Activated CD8-positive, alpha-beta T cell treated with anti-CD3 and anti-CD28 coated beads for 36 hours (primary cell): ENCODE results near the gene PCNX2. TPM values are rescaled to one million over a fixed set of nuclear protein-coding genes. Genes with fewer than 3 reads are reported as not detected.

Experiments
- ATAC-seq: fragments of 200-7000 bp; cut with Tn5 transposase; one replicate; pipeline ENCODE4 v1.10.0; 2021; ENCODE audit warnings: mild to moderate bottlenecking, moderate library complexity
- CTCF ChIA-PET: fragments of 350-600 bp; sonication (Branson Sonifier 250); formaldehyde crosslinking; loops from one replicate; lab custom pipeline; 2021; ENCODE audit warnings: antibody characterized with exemption; lab: Charles Lee
- POLR2A ChIA-PET: fragments of 350-600 bp; sonication (Branson Sonifier 250); formaldehyde crosslinking; loops from one replicate; lab custom pipeline; 2021; ENCODE audit warnings: antibody characterized with exemption; lab: Charles Lee
- DNase-seq: peaks from one replicate; pipeline ENCODE4 v3.0.0-alpha.2; 2020
- H3K27ac Mint-ChIP-seq: one replicate; pipeline ENCODE4 v1.8.0; 2021; ENCODE audit warnings: mild to moderate bottlenecking, mixed read lengths
- H3K27me3 Mint-ChIP-seq: one replicate; pipeline ENCODE4 v1.8.0; 2021; ENCODE audit warnings: mixed read lengths
- H3K36me3 Mint-ChIP-seq: one replicate; pipeline ENCODE4 v1.8.0; 2021; ENCODE audit warnings: low read depth, mixed read lengths
- H3K4me1 Mint-ChIP-seq: one replicate; pipeline ENCODE4 v1.8.0; 2021; ENCODE audit warnings: low read depth, mixed read lengths
- H3K4me3 Mint-ChIP-seq: one replicate; pipeline ENCODE4 v1.8.0; 2021; ENCODE audit warnings: mild to moderate bottlenecking, moderate library complexity, mixed read lengths
- H3K9me3 Mint-ChIP-seq: one replicate; pipeline ENCODE4 v1.8.0; 2021; ENCODE audit warnings: mixed read lengths
- CTCF ChIP-seq: fragments of 200-600 bp; IDR thresholded peaks from one replicate; pipeline ENCODE4 v1.8.0; 2022; ENCODE audit warnings: antibody characterized with exemption, mild to moderate bottlenecking
- intact Hi-C: fragments of 100-400 bp; cut with micrococcal nuclease; formaldehyde crosslinking; loops from one replicate; pipeline ENCODE4 v1.10.0; 2022
- total RNA-seq, 2 experiments: library from RNA; stranded (reverse); gene quantifications; one replicate each; pipeline ENCODE4 v1.2.3, GENCODE V29; 2021

The PCNX2 gene
- total RNA-seq, 2 experiments from 2014 or later = 14.4 to 14.9 TPM

DNA sequence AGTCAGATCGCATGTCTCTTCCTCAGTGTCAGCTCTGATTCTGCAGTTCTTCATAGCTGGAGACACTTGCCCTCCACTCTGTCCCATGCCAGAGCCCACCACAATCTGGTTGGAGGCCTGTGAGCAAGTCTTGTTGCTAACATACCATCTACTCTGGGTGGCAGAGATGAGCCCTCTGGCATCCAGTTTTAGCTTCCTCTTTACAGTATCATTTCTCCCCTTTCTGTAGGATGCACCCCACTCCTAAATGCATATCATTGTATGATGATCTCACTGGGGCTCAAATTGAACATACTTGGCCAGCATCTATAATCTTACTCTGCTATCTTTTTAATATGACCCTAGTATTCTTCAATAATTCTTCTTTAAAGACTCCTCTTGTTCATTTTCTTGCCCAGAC lies 16.9 kb downstream of the PCNX2 start:
- Mint-ChIP-seq H3K4me1 (peaks cover 37% of the 10 kb centered on the region), H3K27ac (no peak overlapping the region), H3K27me3 (no peaks in the 10 kb centered on the region), H3K4me3 (no peak overlapping the region), H3K9me3 (peaks cover 2% of the 10 kb centered on the region), H3K36me3 (peaks cover 26% of the 10 kb centered on the region)
- ATAC-seq (no peak), DNase-seq (no peak)
- ChIA-PET POLR2A (interaction anchor here (0.6 kb wide), 1 partner anchor 686 kb away, joined by 4 read pairs; no protein-coding TSS in a partner anchor), CTCF (no interaction called here)
- no peak for TF ChIP-seq CTCF
- intact Hi-C loops = no loop called here

GRCh38 chr1:233277637-233278606 lies 17.6 kb downstream of the PCNX2 start:
- DNase-seq (no peak), ATAC-seq (no peak)
- POLR2A ChIA-PET = interaction anchor here (0.6 kb wide), 1 partner anchor 685 kb away, joined by 4 read pairs; no protein-coding TSS in a partner anchor
- no peak overlapping the region for H3K4me3 Mint-ChIP-seq
- no peak for TF ChIP-seq CTCF
- peaks cover 24% of the 10 kb centered on the region for H3K36me3 Mint-ChIP-seq
- H3K4me1 Mint-ChIP-seq = peaks cover 30% of the 10 kb centered on the region
- H3K27ac Mint-ChIP-seq = peak overlapping the region; percentile 32
- CTCF ChIA-PET = no interaction called here
- H3K27me3 Mint-ChIP-seq = no peaks in the 10 kb centered on the region
- H3K9me3 Mint-ChIP-seq = peaks cover 2% of the 10 kb centered on the region
- intact Hi-C loops = no loop called here

DNA sequence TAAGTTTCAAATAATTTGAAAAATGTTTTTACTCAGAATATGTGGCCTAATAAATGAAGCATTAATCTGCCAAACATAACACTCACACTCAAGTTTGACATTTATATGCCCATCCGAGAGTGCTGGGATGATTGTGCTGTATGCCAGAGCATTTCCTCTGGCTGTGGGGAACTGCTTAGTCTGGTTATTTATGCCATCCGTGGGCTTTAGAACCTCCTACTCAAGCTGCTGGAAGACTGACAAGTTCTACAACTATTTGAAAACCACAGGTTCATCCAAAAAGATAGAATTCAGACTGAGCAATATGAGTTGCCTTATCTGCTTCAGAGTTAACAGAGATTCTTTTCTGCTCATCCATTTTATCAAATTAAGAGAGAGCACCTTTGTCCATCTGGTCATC lies 25.9 kb downstream of the PCNX2 start:
- H3K4me3 Mint-ChIP-seq = no peak overlapping the region
- POLR2A ChIA-PET = no interaction called here
- intact Hi-C loops = no loop called here

DNA sequence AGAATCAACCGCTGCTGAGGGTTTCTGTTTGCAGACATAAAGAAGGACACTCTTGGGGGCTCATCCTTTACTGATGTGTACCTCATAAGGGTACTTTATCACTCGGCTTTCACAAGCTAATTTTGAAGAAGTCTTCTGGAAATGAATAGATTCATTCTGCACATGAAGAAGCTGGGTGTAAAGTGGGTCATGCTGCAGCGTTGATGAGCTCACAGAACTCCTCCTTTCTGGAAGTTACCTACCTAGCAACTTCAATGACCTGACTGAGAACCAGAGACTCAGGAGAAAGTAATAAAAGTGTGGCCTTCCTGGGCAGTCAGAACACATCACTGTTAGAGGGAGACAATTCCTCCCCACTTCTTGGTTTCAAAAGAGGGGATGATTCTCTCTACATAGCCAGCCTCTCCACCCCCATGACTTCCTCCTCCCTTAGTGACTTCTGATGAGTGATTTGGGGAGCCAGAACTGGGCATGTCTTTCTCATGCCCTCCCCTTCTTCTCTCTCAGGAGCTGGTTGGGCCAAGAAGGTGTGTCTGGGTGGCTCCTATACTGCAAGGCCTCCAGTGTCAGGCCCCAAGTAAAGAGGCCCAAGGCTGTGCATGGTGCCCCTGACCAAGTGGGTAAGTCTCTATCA lies 27.0 kb downstream of the PCNX2 start:
- ATAC-seq = peak; percentile 51
- ChIA-PET CTCF (no interaction called here), POLR2A (no interaction called here)
- intact Hi-C loops = no loop called here
- no peak for TF ChIP-seq CTCF
- H3K4me3 Mint-ChIP-seq = no peak overlapping the region
- no peaks in the 10 kb centered on the region for H3K9me3 Mint-ChIP-seq
- no peak overlapping the region for H3K27ac Mint-ChIP-seq
- DNase-seq = no peak
- H3K4me1 Mint-ChIP-seq = peaks cover 9% of the 10 kb centered on the region
- no peaks in the 10 kb centered on the region for H3K27me3 Mint-ChIP-seq
- H3K36me3 Mint-ChIP-seq = peaks cover 27% of the 10 kb centered on the region

More for the DNA sequence above, 25.9 kb downstream of the PCNX2 start:
- Mint-ChIP-seq H3K4me1 (peaks cover 12% of the 10 kb centered on the region), H3K27ac (no peak overlapping the region), H3K27me3 (no peaks in the 10 kb centered on the region), H3K9me3 (no peaks in the 10 kb centered on the region), H3K36me3 (peaks cover 27% of the 10 kb centered on the region)
- DNase-seq = no peak
- CTCF ChIA-PET = no interaction called here
- no peak for ATAC-seq
- TF ChIP-seq CTCF = no peak

- Mint-ChIP-seq H3K4me1 (peaks cover 13% of the 10 kb centered on the region), H3K27me3 (no peaks in the 10 kb centered on the region), H3K36me3 (peaks cover 34% of the 10 kb centered on the region), H3K4me3 (no peak overlapping the region), H3K27ac (no peak overlapping the region), H3K9me3 (no peaks in the 10 kb centered on the region)
- DNase-seq (no peak), ATAC-seq (peak; percentile 24)
- ChIA-PET CTCF (no interaction called here), POLR2A (no interaction called here)
- intact Hi-C loops = no loop called here
- TF ChIP-seq CTCF = no peak
Observed at GRCh38 chr1:233261695-233262094, 33.8 kb downstream of the PCNX2 start.
